Parathyroid adenoma (tissue), 2 donors: ENCODE data around the gene KCTD1.

Source experiments
- H2AFZ ChIP-seq: fragments of 300-600 bp; sonication (generic); one replicate; pipeline ENCODE4 v1.7.0; 2017; ENCODE audit warnings: antibody characterized with exemption, mild to moderate bottlenecking
- H3K27ac ChIP-seq: fragments of 300-600 bp; sonication (generic); one replicate; pipeline ENCODE4 v1.7.0; 2017
- H3K27me3 ChIP-seq: fragments of 300-600 bp; sonication (generic); one replicate; pipeline ENCODE4 v1.7.0; 2017; ENCODE audit warnings: low read length; ENCODE audit not compliant: control insufficient read depth, insufficient read depth
- H3K36me3 ChIP-seq: fragments of 300-600 bp; sonication (generic); one replicate; pipeline ENCODE4 v1.7.0; 2017; ENCODE audit warnings: low read length; ENCODE audit not compliant: control insufficient read depth, insufficient read depth
- H3K4me1 ChIP-seq: fragments of 300-600 bp; sonication (generic); one replicate; pipeline ENCODE4 v1.7.0; 2017; ENCODE audit warnings: control low read depth
- H3K4me2 ChIP-seq: fragments of 300-600 bp; sonication (generic); one replicate; pipeline ENCODE4 v1.7.0; 2017; ENCODE audit warnings: low read length
- H3K4me3 ChIP-seq: fragments of 300-600 bp; sonication (generic); one replicate; pipeline ENCODE4 v1.7.0; 2017; ENCODE audit warnings: low read depth, low read length
- H3K79me2 ChIP-seq: fragments of 300-600 bp; sonication (generic); one replicate; pipeline ENCODE4 v1.7.0; 2017; ENCODE audit warnings: control low read depth
- H3K9ac ChIP-seq: fragments of 300-600 bp; sonication (generic); one replicate; pipeline ENCODE4 v1.7.0; 2017; ENCODE audit warnings: mild to moderate bottlenecking
- H3K9me3 ChIP-seq: fragments of 300-600 bp; sonication (generic); one replicate; pipeline ENCODE4 v1.7.0; 2017; ENCODE audit warnings: low read length; ENCODE audit not compliant: control insufficient read depth
- TF ChIP-seq, protein P1 (sequence below): fragments of 300-600 bp; sonication (generic); IDR thresholded peaks from one replicate; pipeline ENCODE4 v1.7.0; 2017; ENCODE audit warnings: antibody characterized with exemption, mild to moderate bottlenecking
- donor health status: primary hyperparathyroidism.

KCTD1 gene

GRCh38 chr18:26489191-26489590 lies 59.2 kb downstream of the KCTD1 start:
- Histone ChIP-seq H3K9ac (no peak overlapping the region), H3K4me1 (no peaks in the 10 kb centered on the region), H3K79me2 (no peaks in the 10 kb centered on the region), H3K9me3 (no peaks in the 10 kb centered on the region), H3K27me3 (no peaks in the 10 kb centered on the region), H3K4me2 (no peak overlapping the region), H3K36me3 (no peaks in the 10 kb centered on the region), H2AFZ (no peak overlapping the region), H3K4me3 (no peak overlapping the region), H3K27ac (no peak overlapping the region)
- TF ChIP-seq, protein P1, sequence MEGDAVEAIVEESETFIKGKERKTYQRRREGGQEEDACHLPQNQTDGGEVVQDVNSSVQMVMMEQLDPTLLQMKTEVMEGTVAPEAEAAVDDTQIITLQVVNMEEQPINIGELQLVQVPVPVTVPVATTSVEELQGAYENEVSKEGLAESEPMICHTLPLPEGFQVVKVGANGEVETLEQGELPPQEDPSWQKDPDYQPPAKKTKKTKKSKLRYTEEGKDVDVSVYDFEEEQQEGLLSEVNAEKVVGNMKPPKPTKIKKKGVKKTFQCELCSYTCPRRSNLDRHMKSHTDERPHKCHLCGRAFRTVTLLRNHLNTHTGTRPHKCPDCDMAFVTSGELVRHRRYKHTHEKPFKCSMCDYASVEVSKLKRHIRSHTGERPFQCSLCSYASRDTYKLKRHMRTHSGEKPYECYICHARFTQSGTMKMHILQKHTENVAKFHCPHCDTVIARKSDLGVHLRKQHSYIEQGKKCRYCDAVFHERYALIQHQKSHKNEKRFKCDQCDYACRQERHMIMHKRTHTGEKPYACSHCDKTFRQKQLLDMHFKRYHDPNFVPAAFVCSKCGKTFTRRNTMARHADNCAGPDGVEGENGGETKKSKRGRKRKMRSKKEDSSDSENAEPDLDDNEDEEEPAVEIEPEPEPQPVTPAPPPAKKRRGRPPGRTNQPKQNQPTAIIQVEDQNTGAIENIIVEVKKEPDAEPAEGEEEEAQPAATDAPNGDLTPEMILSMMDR = no peak

DNA sequence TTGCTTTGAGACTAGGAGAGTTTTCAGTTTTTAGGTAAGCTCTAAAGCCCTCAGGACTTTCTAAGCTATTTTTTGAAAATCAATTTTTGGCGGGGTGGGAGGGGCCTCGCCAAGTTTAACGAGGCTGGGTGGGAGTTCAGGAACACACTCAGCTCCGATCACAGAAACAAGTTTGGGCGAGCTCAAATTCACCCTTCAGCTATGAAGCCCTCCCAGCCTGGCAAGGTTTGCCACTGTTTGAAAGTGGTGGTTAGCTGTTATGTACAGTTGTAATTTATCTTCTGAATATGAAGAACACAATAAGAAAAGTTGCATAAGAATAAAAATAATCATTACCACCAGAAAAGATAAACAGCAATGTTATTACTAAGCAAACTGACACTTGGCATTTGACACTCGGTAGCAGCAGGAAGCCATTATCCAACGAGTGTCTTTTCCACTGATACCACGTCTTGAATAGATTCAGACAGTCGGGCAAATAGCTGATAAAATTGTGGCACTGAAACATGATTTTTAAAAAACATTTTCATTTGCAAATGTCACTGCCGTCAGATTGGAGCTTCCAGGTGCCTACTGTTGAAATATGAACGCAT lies 59.8 kb downstream of the KCTD1 start:
- Histone ChIP-seq H3K9ac (no peak overlapping the region), H3K27me3 (no peaks in the 10 kb centered on the region)
- TF ChIP-seq, protein P1 = no peak

DNA sequence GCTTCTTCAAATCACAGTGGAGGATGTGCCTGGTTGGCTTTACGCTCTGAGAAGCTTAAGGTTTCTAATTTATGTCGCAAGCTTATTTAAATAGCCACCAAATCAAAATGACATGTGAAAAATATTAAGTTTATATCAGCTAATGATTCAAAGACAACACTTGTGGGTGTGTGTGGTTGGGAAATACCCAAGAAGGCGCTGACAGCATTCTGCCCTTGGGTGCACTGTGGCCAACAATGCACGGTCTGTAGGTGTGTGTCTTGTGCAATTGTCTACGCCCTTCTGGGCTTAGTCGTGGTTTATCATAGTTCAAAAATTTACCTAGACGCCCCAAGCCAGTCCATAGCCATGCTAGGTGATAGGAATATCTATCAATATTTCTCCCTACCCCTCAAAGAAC lies 60.9 kb downstream of the KCTD1 start:
- Histone ChIP-seq H3K79me2 (no peaks in the 10 kb centered on the region), H3K4me2 (no peak overlapping the region), H3K9me3 (no peaks in the 10 kb centered on the region), H3K27me3 (no peaks in the 10 kb centered on the region), H3K9ac (no peak overlapping the region), H3K27ac (no peak overlapping the region), H3K4me3 (no peak overlapping the region), H3K36me3 (no peaks in the 10 kb centered on the region), H2AFZ (no peak overlapping the region), H3K4me1 (no peaks in the 10 kb centered on the region)
- TF ChIP-seq, protein P1 = no peak

More for the DNA sequence above, 59.8 kb downstream of the KCTD1 start:
- no peak overlapping the region for H3K4me2 ChIP-seq
- H2AFZ ChIP-seq = no peak overlapping the region
- no peaks in the 10 kb centered on the region for H3K4me1 ChIP-seq
- no peaks in the 10 kb centered on the region for H3K9me3 ChIP-seq
- H3K36me3 ChIP-seq = no peaks in the 10 kb centered on the region
- H3K27ac ChIP-seq = no peak overlapping the region
- H3K79me2 ChIP-seq = no peaks in the 10 kb centered on the region
- H3K4me3 ChIP-seq = no peak overlapping the region

DNA sequence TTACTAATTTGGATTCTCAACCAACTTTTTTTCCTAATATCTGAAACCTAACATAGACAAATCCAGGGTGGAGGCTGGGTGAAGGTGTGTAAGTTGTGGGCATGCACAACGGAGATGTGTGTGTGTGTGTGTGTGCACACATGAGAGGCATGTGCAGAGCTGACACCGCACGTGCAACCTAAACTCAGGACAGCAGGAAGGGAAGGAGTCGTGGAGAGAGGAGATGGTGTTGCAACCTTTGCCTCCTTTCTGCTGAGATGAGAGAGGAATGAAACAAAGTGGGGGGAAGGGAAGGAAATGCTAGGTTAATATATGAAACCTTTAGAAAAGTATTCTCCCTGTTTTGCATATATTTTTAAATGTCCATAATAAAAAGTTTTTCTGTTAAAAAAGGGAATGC lies 64.7 kb downstream of the KCTD1 start:
- no peaks in the 10 kb centered on the region for H3K4me1 ChIP-seq
- no peak overlapping the region for H2AFZ ChIP-seq
- H3K79me2 ChIP-seq = no peaks in the 10 kb centered on the region
- H3K27ac ChIP-seq = no peak overlapping the region
- no peaks in the 10 kb centered on the region for H3K36me3 ChIP-seq
- H3K4me3 ChIP-seq = no peak overlapping the region
- H3K27me3 ChIP-seq = no peaks in the 10 kb centered on the region
- H3K9ac ChIP-seq = no peak overlapping the region
- no peaks in the 10 kb centered on the region for H3K9me3 ChIP-seq
- no peak overlapping the region for H3K4me2 ChIP-seq
- TF ChIP-seq, protein P1 = no peak

GRCh38 chr18:26482569-26482968 lies 65.8 kb downstream of the KCTD1 start:
- TF ChIP-seq, protein P1 = no peak
- Histone ChIP-seq H3K36me3 (no peaks in the 10 kb centered on the region), H3K27ac (no peak overlapping the region), H3K4me2 (no peak overlapping the region), H3K79me2 (no peaks in the 10 kb centered on the region), H3K4me3 (no peak overlapping the region), H2AFZ (no peak overlapping the region), H3K9me3 (no peaks in the 10 kb centered on the region), H3K4me1 (no peaks in the 10 kb centered on the region), H3K27me3 (no peaks in the 10 kb centered on the region), H3K9ac (no peak overlapping the region)
